ENCODE data around the gene TRIM38.

DNA sequence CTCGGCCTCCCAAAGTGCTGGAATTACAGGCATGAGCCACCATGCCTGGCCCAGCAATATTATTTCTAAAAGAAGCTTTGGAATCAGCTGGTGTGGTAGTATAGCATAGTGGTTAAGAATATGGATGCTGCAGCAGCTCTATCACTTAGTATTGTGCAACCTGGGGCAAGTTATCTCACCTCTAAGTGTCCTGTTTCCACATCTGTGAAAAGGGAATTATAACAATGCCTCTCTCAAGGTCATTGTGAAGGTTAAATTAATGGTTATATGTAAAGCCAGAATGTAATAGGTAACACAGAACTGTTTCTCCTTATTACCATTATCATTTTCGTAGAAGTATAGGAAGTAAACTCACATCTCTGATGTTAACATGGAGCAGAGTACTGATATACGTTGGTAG, 46.3 kb upstream of the TRIM38 start:
- TF ChIP-seq, protein P1, sequence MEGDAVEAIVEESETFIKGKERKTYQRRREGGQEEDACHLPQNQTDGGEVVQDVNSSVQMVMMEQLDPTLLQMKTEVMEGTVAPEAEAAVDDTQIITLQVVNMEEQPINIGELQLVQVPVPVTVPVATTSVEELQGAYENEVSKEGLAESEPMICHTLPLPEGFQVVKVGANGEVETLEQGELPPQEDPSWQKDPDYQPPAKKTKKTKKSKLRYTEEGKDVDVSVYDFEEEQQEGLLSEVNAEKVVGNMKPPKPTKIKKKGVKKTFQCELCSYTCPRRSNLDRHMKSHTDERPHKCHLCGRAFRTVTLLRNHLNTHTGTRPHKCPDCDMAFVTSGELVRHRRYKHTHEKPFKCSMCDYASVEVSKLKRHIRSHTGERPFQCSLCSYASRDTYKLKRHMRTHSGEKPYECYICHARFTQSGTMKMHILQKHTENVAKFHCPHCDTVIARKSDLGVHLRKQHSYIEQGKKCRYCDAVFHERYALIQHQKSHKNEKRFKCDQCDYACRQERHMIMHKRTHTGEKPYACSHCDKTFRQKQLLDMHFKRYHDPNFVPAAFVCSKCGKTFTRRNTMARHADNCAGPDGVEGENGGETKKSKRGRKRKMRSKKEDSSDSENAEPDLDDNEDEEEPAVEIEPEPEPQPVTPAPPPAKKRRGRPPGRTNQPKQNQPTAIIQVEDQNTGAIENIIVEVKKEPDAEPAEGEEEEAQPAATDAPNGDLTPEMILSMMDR (conservative IDR thresholded peaks at IDR 0.05; ENCODE audit: low read length), result no peak
- TF ChIP-seq EZH2phosphoT487 (IDR thresholded peaks at IDR 0.05; ENCODE audit: borderline replicate concordance), result no peak

Data from Loucy (cell line).